ENCODE measurements around the gene SLC25A34.

Gene SLC25A34

GRCh38 chr1:15777909-15778707, 42.0 kb downstream of the SLC25A34 start:
- DNase-seq, result no peak

GRCh38 chr1:15785683-15786082, 49.6 kb downstream of the SLC25A34 start:
- no peak for DNase-seq

- DNase-seq, result no peak
Measured at GRCh38 chr1:15786581-15786980, 50.5 kb downstream of the SLC25A34 start.

- no peak for DNase-seq
Measured at GRCh38 chr1:15788624-15789301, 52.7 kb downstream of the SLC25A34 start.
